ENCODE results near the gene TMEM263. TPM values are rescaled to one million over a fixed set of nuclear protein-coding genes. Genes with fewer than 3 reads are reported as not detected.

The TMEM263 gene
- total RNA-seq, 1 donor from 2014 or later = 46.2 TPM

DNA sequence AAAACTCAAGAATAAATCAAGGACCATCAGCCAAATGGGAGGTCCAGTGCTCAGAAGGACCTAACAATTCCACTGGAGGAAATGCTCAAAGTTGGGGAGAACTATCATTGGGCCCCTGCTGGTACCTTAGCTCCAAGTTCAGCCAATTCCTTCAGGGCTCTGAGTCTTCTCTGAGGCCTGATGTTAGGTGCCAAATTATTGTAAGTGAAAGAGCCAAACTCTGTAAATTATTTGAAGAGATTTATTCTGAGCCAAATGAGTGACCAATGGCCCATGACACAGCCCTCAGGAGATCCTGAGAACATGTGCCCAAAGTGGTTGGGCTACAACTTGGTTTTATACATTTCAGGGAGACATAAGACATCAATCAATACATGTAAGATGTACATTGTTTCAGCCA is 8.2 kb upstream of the TMEM263 start:
- DNase-seq (ENCODE audit: low spot score) = no peak

DNA sequence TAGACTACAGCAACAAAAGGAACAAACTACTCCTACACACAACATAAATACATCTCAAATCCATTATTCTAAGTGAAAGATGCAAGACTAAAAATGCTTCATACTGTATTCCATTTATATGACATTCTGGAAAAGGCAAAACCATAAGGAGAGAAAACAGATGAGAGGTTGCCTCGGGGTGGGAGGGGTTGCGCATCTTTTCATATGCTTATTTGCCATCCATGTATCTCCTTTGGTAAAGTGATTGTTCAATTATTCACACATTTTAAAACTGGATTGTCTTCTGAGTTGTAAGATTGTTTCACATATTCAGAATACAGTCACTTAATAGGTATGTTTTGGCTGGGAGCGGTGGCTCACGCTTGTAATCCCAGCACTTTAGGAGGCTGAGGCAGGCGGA is 5.1 kb upstream of the TMEM263 start:
- no peak for DNase-seq (ENCODE audit: low spot score)

GRCh38 chr12:106953352-106954250 is 2.1 kb upstream of the TMEM263 start:
- DNase-seq (ENCODE audit: low spot score) = no peak

DNA sequence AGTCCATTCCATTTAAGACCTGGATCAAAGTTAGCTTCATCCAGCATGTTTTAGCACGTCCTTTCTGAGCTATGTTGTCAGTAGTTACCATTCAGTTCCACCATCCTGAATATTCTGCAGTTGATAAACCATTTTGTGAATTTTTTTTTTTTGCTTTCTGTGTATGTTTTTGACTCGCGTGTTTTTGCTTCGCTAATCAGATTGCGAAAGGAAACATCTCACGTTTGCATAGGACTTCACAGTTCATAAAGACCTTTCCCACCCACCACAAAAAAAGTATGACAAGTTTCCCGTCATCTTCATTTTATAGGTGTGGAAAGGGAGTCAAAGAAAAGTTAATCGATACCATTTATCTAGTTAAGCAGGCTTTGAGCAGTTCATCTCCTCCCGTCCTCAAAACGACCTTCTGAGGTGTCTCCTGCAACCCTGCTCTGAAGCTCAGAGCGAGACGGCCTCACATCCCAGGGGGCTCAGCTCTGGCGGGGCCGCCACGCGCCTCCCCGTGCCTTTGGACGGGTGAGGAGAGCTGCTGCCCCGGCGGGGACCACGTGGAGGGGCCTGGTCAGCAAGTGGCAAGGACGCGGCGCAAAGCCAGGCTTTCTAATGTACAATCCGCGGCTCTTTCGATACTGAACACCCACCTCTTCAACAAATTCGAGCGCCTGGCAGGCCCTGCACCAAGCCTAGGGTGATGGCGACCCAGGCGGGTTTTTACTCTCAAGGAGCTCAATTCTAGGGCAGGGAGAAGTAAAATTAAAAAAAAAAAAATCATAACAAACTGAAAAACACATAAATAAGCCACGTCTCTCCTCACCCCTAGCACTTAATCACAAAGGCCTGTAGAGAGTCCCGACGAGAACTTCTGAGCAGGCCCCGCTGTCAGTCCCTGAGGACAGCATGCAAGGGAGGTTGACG is 988 bp upstream of the TMEM263 start:
- DNase-seq (ENCODE audit: low spot score) = no peak

DNA sequence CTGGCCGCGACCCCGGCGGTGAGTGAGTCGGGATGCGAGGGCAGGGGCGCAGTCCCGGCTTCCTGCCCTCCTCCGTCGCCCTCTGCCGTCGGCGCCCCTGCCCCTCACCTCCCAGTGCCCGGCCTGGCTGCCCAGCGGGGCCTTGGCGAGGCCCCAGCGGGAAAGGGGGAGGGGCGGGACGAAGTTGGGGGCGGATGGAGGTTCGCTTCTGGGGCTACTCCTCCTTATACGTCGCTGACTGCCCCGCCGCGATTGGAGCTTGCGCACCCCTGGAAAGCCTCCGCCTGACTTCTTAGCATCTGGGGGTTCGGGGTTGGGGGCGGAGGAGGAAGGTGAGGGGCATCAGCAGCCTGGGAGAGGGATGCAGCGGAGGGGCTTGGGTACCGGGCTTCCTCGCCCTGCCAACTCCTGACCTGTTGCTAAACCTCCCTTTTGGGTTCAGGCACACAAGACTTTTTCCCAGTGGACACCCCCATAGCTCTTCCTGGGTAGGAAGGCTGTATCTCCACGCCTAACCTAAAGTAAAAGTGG is 406 bp downstream of the TMEM263 start:
- peak; percentile 91 for DNase-seq (ENCODE audit: low spot score)

- DNase-seq (ENCODE audit: low spot score) = no peak
These were observed 1.9 kb downstream of the TMEM263 start for GRCh38 chr12:106957583-106957982.

- DNase-seq (ENCODE audit: low spot score) = no peak
These were observed 4.7 kb downstream of the TMEM263 start for GRCh38 chr12:106960443-106960842.

DNA sequence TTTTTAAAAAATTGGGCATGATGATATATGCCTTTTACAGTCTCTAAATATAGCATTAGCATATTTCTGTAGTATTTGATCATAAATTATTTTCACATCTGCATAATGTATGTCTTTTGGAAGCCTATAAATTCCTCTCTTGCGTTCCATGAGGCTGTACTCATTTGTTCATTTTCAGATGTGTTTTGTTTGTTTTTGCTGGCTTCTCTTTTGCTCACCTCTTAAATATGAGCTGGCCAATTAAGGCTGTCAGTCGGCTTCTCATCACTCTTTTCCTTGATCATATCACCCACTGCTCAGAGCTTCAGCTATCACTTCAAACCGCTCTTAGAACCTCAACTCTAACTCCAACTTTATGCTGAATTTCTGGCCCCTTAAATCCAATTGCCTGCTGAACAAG is 6.6 kb downstream of the TMEM263 start:
- DNase-seq (ENCODE audit: low spot score) = no peak

DNA sequence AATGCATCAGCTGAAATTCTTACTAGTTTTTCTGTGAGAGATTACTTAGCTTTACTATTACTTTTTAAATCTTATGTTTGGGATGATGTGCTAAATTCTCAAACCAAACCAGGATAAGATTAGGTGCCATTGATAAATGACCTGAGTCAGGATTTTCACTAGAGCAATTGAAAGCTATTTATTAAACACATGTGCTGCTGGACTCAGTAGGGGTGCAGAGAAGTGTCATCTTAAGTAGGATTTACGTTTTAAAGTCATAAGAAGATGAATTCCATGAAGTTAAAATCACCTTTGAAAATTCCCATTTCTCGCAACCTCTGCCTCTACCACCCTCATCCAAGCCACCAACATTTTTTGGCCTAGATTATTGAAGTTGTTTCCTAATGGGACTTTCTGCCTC is 8.8 kb downstream of the TMEM263 start:
- DNase-seq (ENCODE audit: low spot score) = no peak

GRCh38 chr12:106971065-106971464 is 15.4 kb downstream of the TMEM263 start:
- DNase-seq (ENCODE audit: low spot score) = no peak

DNA sequence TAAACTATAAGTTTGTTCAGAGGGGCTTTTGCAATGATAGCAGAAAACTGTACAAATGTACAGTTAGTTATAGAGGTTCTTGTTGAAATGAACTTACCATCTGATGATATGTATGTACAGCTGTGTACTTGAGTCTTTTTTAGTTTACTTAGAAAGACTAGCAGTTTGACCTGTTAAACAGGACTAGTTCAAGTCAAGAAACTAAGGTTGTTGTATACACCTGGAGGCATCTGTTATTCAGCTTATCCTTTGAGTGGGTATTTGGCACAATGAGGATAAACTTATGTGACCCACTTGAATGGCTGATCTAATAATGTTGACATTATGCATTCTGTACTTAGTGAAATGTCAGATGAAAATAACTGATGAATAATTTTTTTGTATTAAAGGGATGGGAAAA is 17.8 kb downstream of the TMEM263 start:
- DNase-seq (ENCODE audit: low spot score) = no peak

GRCh38 chr12:106974511-106974910 is 18.8 kb downstream of the TMEM263 start:
- no peak for DNase-seq (ENCODE audit: low spot score)

DNA sequence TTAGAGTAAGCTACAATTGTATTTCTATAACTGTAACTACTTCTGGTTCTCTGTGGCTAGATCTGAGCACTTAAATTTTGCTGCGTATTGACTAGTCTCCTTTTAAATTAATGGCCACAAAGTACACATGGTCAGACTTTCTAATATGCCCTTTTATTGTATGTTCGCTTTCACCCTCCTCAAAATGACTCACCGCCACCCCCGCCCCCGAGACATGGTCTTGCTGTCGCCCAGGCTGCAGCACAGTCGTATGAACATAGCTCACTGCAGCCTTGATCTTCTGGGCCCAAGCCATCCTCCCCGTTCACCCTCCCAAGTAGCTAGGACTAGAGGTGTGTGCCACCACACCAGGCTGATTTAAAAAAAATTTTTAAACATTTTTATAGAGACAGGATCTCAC is 19.4 kb downstream of the TMEM263 start:
- DNase-seq (ENCODE audit: low spot score) = no peak

- no peak for DNase-seq (ENCODE audit: low spot score)
These were observed 20.4 kb downstream of the TMEM263 start for GRCh38 chr12:106975993-106976658.

DNA sequence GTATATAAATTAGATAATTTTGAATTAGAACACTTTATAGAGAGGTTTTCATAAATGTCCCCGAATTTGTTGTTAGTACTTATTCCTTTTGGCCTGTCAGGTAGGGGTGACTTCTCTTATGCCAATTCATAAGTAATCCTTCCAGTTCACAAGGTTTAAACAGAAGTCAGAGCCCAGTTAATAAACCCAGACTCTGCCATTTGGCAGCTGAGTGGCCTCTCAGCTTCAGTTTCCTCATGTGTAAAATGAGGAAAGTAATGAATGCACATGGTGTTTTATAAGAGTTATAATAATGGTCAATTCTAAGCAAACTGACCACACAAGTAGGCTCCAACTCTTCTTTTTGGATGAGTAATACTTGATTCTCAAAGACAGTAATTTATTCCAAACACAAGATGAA is 21.0 kb downstream of the TMEM263 start:
- DNase-seq (ENCODE audit: low spot score) = no peak

GRCh38 chr12:106978035-106978800 is 22.5 kb downstream of the TMEM263 start:
- DNase-seq (ENCODE audit: low spot score) = no peak

GRCh38 chr12:106980944-106981343 is 25.2 kb downstream of the TMEM263 start:
- no peak for DNase-seq (ENCODE audit: low spot score)

DNA sequence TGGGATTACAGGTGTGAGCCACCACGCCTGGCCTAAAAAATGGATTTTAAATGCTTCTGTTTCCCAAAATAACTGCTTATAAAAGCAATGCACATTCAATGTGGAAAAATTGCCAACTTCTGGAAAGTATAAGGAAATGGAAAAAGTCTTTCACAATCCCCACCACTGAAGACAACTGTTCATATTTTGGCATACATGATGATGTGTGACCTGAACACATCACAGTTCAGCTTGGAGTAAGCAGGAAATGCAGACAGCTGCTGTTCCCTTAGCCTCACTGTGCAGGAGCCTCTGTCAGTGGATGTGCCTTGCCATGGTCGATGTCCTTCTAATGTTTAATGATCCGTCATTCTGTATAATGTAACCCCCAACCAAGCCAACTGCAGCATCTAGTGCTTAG is 26.1 kb downstream of the TMEM263 start:
- no peak for DNase-seq (ENCODE audit: low spot score)

GRCh38 chr12:106982229-106982628 is 26.5 kb downstream of the TMEM263 start:
- no peak for DNase-seq (ENCODE audit: low spot score)

DNA sequence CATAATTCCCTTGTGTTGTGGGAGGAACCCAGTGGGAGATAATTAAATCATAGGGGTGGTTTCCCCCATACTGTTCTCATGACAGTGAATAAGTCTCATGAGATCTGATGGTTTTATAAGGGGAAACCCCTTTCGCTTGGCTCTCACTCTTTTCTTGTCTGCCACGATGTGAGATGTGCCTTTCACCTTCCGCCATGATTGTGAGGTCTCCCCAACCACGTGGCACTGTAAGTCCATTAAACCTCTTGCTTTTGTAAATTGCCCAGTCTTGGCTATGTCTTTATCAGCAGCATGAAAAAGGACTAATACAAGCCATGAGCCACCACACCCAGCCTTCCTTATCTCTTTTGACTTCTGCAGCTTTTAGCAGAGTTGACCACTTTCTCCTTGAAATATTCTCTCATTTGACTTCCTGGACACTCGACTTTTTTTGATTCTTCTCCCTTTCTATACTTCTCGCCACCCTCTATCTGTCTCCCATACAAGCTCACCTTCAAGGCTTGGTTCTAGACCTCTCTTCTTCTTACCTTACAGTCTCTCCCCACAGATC is 29.0 kb downstream of the TMEM263 start:
- DNase-seq (ENCODE audit: low spot score) = no peak

Data from mesenteric fat pad (tissue), 1 donor.